GM18505 (cell line): Measurements from ENCODE around the gene LRRC25.
A peak's percentile ranks its signal among the peaks of the same experiment; 100 is the strongest.

ENCODE experiments used
- ATAC-seq: cut with Tn5 transposase; IDR thresholded peaks from one replicate; pipeline ENCODE4 v1.9.1; 2021; ENCODE audit not compliant: unreplicated experiment
- POLR2A ChIP-seq: IDR thresholded peaks from 4 replicates; pipeline ENCODE4 v1.6.1; 2011; ENCODE audit warnings: borderline replicate concordance; ENCODE audit not compliant: insufficient read depth, insufficient read length; ENCODE audit errors: extremely low read depth

LRRC25 gene

DNA sequence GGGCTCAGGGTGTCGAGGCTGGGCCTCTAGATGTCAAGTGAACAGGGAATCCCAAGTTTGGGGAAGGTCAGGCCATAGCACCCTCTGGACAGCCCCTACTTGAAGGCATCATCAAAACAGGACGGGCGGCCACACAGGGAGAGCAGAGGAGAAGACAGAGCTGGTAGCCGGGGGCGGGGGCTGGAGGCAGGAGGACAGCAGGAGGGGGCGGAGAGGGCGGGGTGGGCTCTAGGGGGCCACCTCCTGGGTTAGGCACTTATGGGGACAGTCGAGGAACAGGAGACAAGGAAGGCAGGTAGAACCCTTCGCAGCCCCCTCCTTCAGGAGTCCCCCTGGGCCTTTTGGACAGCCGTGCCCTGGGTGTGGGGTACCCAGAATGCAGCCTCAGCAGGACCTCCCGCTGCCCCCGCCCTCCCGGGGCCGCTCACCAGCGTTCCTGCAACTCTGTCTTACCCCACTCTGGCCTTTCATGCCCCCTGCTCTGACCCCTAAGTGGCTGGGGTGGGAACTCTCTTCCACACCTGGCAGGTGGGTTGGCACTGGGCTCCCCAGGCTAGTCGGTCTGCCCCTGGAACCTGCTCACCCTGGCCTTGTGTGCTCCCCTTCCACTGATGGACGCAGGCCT lies 27.6 kb upstream of the LRRC25 start:
- no peak for ATAC-seq
- no peak for TF ChIP-seq POLR2A

DNA sequence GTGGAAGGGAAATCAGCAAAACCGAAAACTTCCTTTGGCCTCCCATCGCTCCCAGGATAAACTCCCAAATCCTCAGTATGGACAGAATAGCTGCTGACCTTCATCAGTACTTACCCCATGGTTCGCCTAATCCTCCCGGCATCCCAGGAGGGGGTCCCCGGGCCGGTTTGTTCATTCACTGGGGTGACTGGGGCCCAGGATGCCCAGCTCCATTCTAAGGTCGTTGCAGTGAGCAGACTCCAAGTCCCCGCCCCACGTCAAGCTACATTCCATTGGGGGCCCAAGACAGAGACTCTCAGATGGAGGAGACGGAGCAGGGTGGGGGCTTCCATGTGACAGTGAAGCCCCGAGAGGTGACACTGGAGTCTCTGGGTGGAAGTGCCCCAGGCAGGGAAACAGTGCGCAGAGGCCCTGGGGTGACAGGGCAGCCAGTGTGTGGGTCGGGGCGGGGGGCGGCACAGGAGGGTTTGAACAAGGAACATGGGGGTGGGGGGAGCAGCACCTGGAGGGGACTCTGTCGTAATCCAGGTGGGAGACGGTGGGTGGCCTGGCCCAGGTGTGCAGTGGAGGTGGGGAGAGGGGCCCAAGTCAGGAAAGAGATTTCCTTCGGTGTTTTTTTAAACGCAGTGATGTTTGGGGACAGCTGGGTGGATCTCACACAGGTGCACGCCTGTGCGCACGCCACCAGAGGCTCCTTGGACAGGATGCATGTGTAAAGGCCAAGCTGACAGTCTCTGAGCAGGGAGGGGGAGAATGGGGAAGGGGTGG lies 26.9 kb upstream of the LRRC25 start:
- TF ChIP-seq POLR2A, result no peak
- no peak for ATAC-seq

GRCh38 chr19:18423258-18424020 lies 26.0 kb upstream of the LRRC25 start:
- no peak for TF ChIP-seq POLR2A
- no peak for ATAC-seq

DNA sequence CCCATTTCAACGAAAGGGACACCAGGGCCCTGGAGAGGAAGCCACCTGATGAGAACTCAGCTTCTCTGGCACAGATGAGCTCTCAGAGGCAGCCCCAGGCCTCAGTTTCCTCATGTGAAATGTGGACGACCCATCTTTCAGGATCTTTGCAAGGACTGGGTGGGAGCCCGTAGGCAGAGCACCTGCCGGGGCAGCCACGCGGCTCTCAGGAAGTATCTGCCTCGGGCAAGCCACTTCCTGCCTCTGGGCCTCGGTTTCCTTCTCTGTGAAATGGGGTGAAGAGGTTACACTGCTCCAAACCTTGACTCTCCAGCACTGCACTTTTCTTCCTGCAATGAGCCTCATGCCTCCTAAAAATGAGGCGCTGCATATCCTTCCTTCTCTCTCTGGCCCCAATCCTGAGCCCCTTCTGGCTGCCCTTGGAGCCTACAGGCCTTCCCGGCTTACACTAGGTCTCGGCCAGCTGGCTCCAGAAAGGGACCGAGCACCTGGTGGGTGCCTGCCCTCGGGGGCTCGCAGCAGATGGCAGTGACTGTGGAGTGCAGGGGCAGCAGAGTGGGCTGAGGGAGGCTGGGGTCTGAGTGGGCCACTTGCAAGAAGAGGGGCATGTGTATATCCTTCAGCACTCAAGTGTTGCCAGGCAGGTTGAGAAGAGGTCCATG lies 25.2 kb upstream of the LRRC25 start:
- ATAC-seq, result no peak
- TF ChIP-seq POLR2A, result no peak

DNA sequence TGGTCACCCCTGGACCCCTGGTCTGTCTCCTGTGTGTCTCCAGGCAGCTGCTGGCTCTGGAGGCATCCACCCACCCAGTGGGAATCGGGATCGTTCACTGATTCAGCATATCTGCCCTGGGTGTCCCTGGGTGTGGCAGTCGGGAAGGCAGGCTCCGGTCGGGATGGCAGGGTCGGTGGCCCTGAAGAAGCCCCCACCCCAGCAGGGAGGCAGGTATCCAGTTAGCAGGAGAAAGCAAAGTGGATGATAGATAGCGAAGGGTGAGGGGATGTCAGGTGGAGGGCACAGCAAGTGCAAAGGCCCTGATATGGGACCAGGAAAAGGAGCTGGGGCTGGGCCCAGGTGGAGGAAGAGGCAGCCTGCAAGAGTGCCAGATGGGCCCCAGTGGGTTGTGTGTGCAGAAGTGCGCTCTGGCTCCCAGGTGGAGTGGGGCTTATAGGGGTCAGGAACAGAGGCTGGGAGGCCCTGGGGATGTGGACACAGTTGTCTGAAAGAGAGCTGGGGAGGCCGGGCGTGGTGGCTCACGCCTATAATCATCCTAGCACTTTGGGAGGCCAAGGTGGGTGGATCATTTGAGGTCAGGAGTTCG lies 24.0 kb upstream of the LRRC25 start:
- no peak for TF ChIP-seq POLR2A
- ATAC-seq, result no peak

DNA sequence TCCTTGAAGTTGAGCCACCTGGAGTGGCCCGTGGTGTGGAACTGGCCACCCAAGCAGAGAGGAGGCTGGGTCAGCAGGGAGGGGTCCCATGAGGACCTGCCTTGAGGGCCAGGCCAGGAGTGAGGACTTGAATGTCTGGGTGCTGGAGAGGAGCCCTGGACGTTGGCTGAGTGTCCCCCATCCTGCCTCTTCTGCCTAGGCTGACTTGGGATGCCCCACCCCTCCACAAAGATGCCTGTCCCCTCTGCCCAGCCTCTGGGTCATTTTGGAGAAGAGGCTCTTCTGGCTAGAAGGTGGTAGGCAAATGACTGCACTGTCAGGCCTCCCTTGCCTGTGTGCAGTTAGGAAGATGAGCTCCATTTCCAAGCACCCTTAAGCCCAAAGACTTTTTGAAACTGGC lies 23.5 kb upstream of the LRRC25 start:
- TF ChIP-seq POLR2A, result no peak
- no peak for ATAC-seq

- peak; percentile 11 for ATAC-seq
- TF ChIP-seq POLR2A, result no peak
Observed at GRCh38 chr19:18419699-18420460, 22.5 kb upstream of the LRRC25 start.

- TF ChIP-seq POLR2A, result peak; percentile 32
- ATAC-seq, result peak; percentile 43
Observed at GRCh38 chr19:18419195-18419698, 21.8 kb upstream of the LRRC25 start, which contains the start of gene SSBP4. Gene SSBP4 (plus strand): TSS chr19:18419398. CDS start chr19:18419649, 251 bp downstream.

GRCh38 chr19:18418483-18419194 lies 21.2 kb upstream of the LRRC25 start:
- peak; percentile 8 for ATAC-seq
- no peak for TF ChIP-seq POLR2A

DNA sequence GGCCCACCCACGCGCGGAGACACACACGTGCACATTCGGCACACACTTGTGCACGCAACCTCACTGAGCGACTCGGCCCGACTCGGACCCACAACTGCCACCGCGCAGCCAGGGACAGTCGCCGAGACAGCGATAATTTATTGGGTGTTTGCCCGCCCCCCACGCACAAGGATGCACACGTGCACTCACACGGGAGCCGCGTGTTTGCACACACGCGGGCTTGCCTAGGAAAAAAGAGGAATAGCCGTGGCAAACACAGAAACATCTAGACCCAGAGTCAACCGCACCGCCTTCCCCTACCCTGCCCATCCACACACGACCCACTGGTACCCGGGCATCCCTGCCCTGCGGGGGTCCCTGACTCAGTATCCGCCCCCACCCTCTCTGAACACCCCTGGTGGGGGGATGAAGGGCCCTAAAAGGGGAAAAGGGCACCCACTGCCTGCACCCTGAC lies 20.6 kb upstream of the LRRC25 start:
- TF ChIP-seq POLR2A, result no peak

GRCh38 chr19:18417250-18418028 lies 20.0 kb upstream of the LRRC25 start:
- no peak for ATAC-seq

More for the DNA sequence above, 20.6 kb upstream of the LRRC25 start:
- ATAC-seq, result no peak

More at GRCh38 chr19:18417250-18418028, 20.0 kb upstream of the LRRC25 start:
- TF ChIP-seq POLR2A, result no peak
